GM12878 (cell line): ENCODE data around the gene CCDC137. TPM values are rescaled to one million over a fixed set of nuclear protein-coding genes. Genes with fewer than 3 reads are reported as not detected.

Experiments
- ATAC-seq: fragments of 200-7000 bp; cut with Tn5 transposase; 3 replicates; pipeline ENCODE4 v1.9.1; 2020; ENCODE audit warnings: mild to moderate bottlenecking, moderate library complexity
- BruUV-seq: library from RNA; stranded (reverse); fragments of 400-500 nt; replicated peaks from 2 replicates; lab custom pipeline; 2021; lab: Mats Ljungman, UMichigan
- CTCF ChIA-PET: fragments of 300-600 bp; sonication (Branson Sonifier 250); formaldehyde crosslinking; extraction: SDS; loops from one replicate; lab custom pipeline; 2021; ENCODE audit warnings: inconsistent platforms; lab: Yijun Ruan, JAX
- POLR2A ChIA-PET: fragments of 350-600 bp; formaldehyde crosslinking; extraction: SDS; loops from one replicate; lab custom pipeline; 2021; ENCODE audit warnings: inconsistent platforms; lab: Charles Lee
- RAD21 ChIA-PET: fragments of 300-600 bp; sonication (Branson Sonifier 250); formaldehyde crosslinking; loops from one replicate; lab custom pipeline; 2023; ENCODE audit warnings: antibody characterized with exemption; ENCODE audit not compliant: unreplicated experiment; lab: Charles Lee
- SMC1A ChIA-PET: fragments of 300-600 bp; sonication (Branson Sonifier 250); formaldehyde crosslinking; loops from one replicate; lab custom pipeline; 2023; ENCODE audit not compliant: unreplicated experiment, uncharacterized antibody; lab: Charles Lee
- DNase-seq: peaks from one replicate; pipeline ENCODE4 v3.0.0-alpha.2; 2011; ENCODE audit warnings: low read depth, low spot score
- FAIRE-seq: peaks from 3 replicates; lab custom pipeline; 2011; peaks lifted over from hg19 to GRCh38; lab: Jason Lieb, UNC
- H2AFZ ChIP-seq: 2 replicates; pipeline ENCODE4 v1.6.0; 2011; ENCODE audit warnings: low read depth, low read length, control low read depth; ENCODE audit not compliant: control insufficient read depth
- H3K27ac ChIP-seq: 2 replicates; pipeline ENCODE4 v1.5.1; 2011; ENCODE audit warnings: control low read depth; ENCODE audit not compliant: control insufficient read depth, insufficient read depth
- H3K27me3 ChIP-seq, 2 experiments: replicated peaks in 1 of 2; 2 replicates each; pipeline versions ENCODE4 v1.6.0 to v1.6.1; 2011; ENCODE audit warnings: low read length in 1 of 2; ENCODE audit not compliant: control insufficient read depth in 2 of 2, insufficient read depth in 2 of 2
- H3K36me3 ChIP-seq, 2 experiments: 2 replicates each; pipeline ENCODE4 v1.5.1; 2011; ENCODE audit warnings: low read length in 1 of 2; ENCODE audit not compliant: control insufficient read depth in 2 of 2, insufficient read depth in 2 of 2
- H3K4me1 ChIP-seq: 2 replicates; pipeline ENCODE4 v1.6.1; 2011; ENCODE audit warnings: mild to moderate bottlenecking, low read length, moderate library complexity, mixed read lengths; ENCODE audit not compliant: control insufficient read depth, insufficient read depth
- H3K4me2 ChIP-seq: 2 replicates; pipeline ENCODE4 v1.6.0; 2011; ENCODE audit warnings: control low read depth; ENCODE audit not compliant: control insufficient read depth, insufficient read depth
- H3K4me3 ChIP-seq: fragments of 200-600 bp; sonication (generic); 2 replicates; pipeline ENCODE4 v1.5.1; 2016
- H3K79me2 ChIP-seq: 2 replicates; pipeline ENCODE4 v1.6.0; 2011; ENCODE audit warnings: low read length; ENCODE audit not compliant: control insufficient read depth, insufficient read depth
- H3K9ac ChIP-seq: 2 replicates; pipeline ENCODE4 v1.8.0; 2011; ENCODE audit warnings: low read length, control low read depth, mixed read lengths; ENCODE audit not compliant: control insufficient read depth, insufficient read depth
- H3K9me3 ChIP-seq: replicated peaks from 3 replicates; pipeline ENCODE4 v1.5.1; 2011; ENCODE audit warnings: mild to moderate bottlenecking, low read length; ENCODE audit not compliant: control insufficient read depth, insufficient read depth
- H4K20me1 ChIP-seq: 2 replicates; pipeline ENCODE4 v1.6.0; 2011; ENCODE audit not compliant: control insufficient read depth, insufficient read depth
- ASH2L ChIP-seq: fragments of 300-600, 200-600 bp; sonication (generic); IDR thresholded peaks from 2 replicates; pipeline ENCODE4 v1.6.1; 2017; ENCODE audit warnings: low read depth, mild to moderate bottlenecking, borderline replicate concordance
- BACH1 ChIP-seq: fragments of 450-650 bp; IDR thresholded peaks from 2 replicates; pipeline ENCODE4 v1.6.1; 2017; ENCODE audit warnings: mild to moderate bottlenecking, borderline replicate concordance
- BHLHE40 ChIP-seq, 2 experiments: fragments of 450-650 bp in 1 of 2; IDR thresholded peaks; 2 replicates each; pipeline ENCODE4 v1.6.1; 2011 to 2017; ENCODE audit warnings: low read depth in 2 of 2, borderline replicate concordance in 1 of 2, improper control_type of control experiment in 1 of 2, low read length in 1 of 2, mild to moderate bottlenecking in 1 of 2
- CBX5 ChIP-seq: sonication (generic); IDR thresholded peaks from 2 replicates; pipeline ENCODE4 v1.6.1; 2016; ENCODE audit warnings: low read depth, moderate library complexity, mild to moderate bottlenecking, inconsistent platforms
- IRF3 ChIP-seq: fragments of 450-650 bp; IDR thresholded peaks from 2 replicates; pipeline ENCODE4 v1.6.1; 2014; ENCODE audit warnings: mild to moderate bottlenecking
- JUNB ChIP-seq: IDR thresholded peaks from 2 replicates; pipeline ENCODE4 v1.6.1; 2016; ENCODE audit warnings: antibody characterized with exemption, mild to moderate bottlenecking
- KDM1A ChIP-seq: fragments of 200-600 bp; sonication (generic); IDR thresholded peaks from 2 replicates; pipeline ENCODE4 v1.6.1; 2016; ENCODE audit warnings: borderline replicate concordance
- PBX3 ChIP-seq: IDR thresholded peaks from 2 replicates; pipeline ENCODE4 v1.6.1; 2011; ENCODE audit warnings: mild to moderate bottlenecking, low read depth, low read length, moderate library complexity; ENCODE audit not compliant: insufficient replicate concordance
- POLR2AphosphoS5 ChIP-seq: IDR thresholded peaks from 2 replicates; pipeline ENCODE4 v1.6.1; 2011; ENCODE audit warnings: mild to moderate bottlenecking, low read length, inconsistent platforms
- SIN3A ChIP-seq: IDR thresholded peaks from 2 replicates; pipeline ENCODE4 v1.6.1; 2012; ENCODE audit warnings: low read depth, low read length, improper control_type of control experiment
- SPI1 ChIP-seq: IDR thresholded peaks from 2 replicates; pipeline ENCODE4 v1.6.1; 2011; ENCODE audit warnings: low read depth, mild to moderate bottlenecking, low read length, moderate library complexity, borderline replicate concordance; ENCODE audit not compliant: insufficient read depth
- SREBF2 ChIP-seq: IDR thresholded peaks from 2 replicates; pipeline ENCODE4 v1.6.1; 2012; ENCODE audit warnings: mild to moderate bottlenecking, low read length
- TAF1 ChIP-seq: IDR thresholded peaks from 2 replicates; pipeline ENCODE4 v1.6.1; 2011; ENCODE audit warnings: mild to moderate bottlenecking, low read depth, low read length, borderline replicate concordance
- USF2 ChIP-seq: IDR thresholded peaks from 2 replicates; pipeline ENCODE4 v1.6.1; 2011; ENCODE audit warnings: low read depth, low read length, improper control_type of control experiment, borderline replicate concordance
- WGBS: methylation state at CpG from one replicate; pipeline ENCODE4 v1.1.6; 2016; ENCODE audit warnings: low lambda C conversion rate; ENCODE audit not compliant: insufficient replicate concordance, insufficient coverage; ENCODE audit errors: missing lambda C conversion rate; 5-methylcytosine and 5-hydroxymethylcytosine counted together
- in situ Hi-C: fragments of 300-500 bp; cut with MboI; formaldehyde crosslinking; loops from 9 replicates; pipeline ENCODE4 v1.14.3; 2018; ENCODE audit warnings: mixed read lengths
- intact Hi-C: fragments of 100-400 bp; cut with micrococcal nuclease; formaldehyde crosslinking; loops from one replicate; pipeline ENCODE4 v1.14.2; 2022; ENCODE audit not compliant: unreplicated experiment
- polyA plus RNA-seq, 11 experiments: library from polyadenylated mRNA; depleted of rRNA in 4 of 11; unstranded in 6 of 11; stranded (reverse) in 5 of 11; fragments of >200 nt; fragmentation: Nextera tagmentation in 4 of 11; fragmentation: Illumina TruSeq in 1 of 11; extraction: Ambion mirVana in 4 of 11; extraction: Trizol in 1 of 11; gene quantifications; 1 replicate in 1 of 11; 2 replicates in 10 of 11; pipeline versions ENCODE4 v1.2.1 to v1.2.3, GENCODE V29; 2011 to 2016; ENCODE audit warnings: inconsistent platforms in 2 of 11, missing spikeins in 2 of 11, low read depth in 1 of 11
- total RNA-seq, 4 experiments: library from RNA; depleted of rRNA in 3 of 4; stranded (reverse); fragments of >200 nt in 3 of 4; fragmentation: Illumina TruSeq in 1 of 4; extraction: Trizol in 1 of 4; gene quantifications; 2 replicates each; pipeline versions ENCODE4 v1.2.1 to v1.2.3, GENCODE V29; 2013 to 2021

The CCDC137 gene
- total and polyA plus RNA-seq, 10 of the 15 experiments (the other 5 are each of a cell fraction or from before 2014, with no cell fraction given), result 2.2 to 45.4 (median 22.1) TPM

GRCh38 chr17:81715107-81715871 lies 48.8 kb downstream of the CCDC137 start (continued):
- TF ChIP-seq SPI1 (no peak), PBX3 (no peak), TAF1 (no peak), BHLHE40 (IDR thresholded peaks at IDR 0.05; ENCODE audit: borderline replicate concordance in 1 of 2, low read depth in 2 of 2, low read length in 1 of 2) (no peak), CBX5 (no peak)

- SMC1A ChIA-PET, result no interaction called here
- CTCF ChIA-PET, result no interaction called here
These were observed 49.5 kb downstream of the CCDC137 start for GRCh38 chr17:81715872-81716673.

More at GRCh38 chr17:81715872-81716673, 49.5 kb downstream of the CCDC137 start:
- Histone ChIP-seq H2AFZ (no peak overlapping the region), H3K4me2 (no peak overlapping the region), H4K20me1 (no peaks in the 10 kb centered on the region), H3K9me3 (no peaks in the 10 kb centered on the region), H3K79me2 (peaks cover 17% of the 10 kb centered on the region), H3K4me3 (no peak overlapping the region), H3K27me3 (no peaks in the 10 kb centered on the region), H3K36me3 (peaks cover 0 to 4% of the 10 kb centered on the region in 2 experiments; a peak in 2 of 4 replicates), H3K9ac (no peak overlapping the region), H3K27ac (no peak overlapping the region), H3K4me1 (peaks cover 8% of the 10 kb centered on the region)
- FAIRE-seq (no peak), ATAC-seq (no peak), DNase-seq (no peak)
- in situ Hi-C loops (loop anchor here (5.0 kb wide), 1 partner anchor 106 kb away; no protein-coding TSS in a partner anchor), intact Hi-C loops (no loop called here)
- POLR2A ChIA-PET, result no interaction called here
- RAD21 ChIA-PET, result no interaction called here
- BruUV-seq, result no TSS peak
- WGBS, result 93% methylated on average over 35 of the region's 43 CpGs
- TF ChIP-seq KDM1A (no peak), ASH2L (no peak), BACH1 (no peak), JUNB (no peak), POLR2AphosphoS5 (no peak), SREBF2 (no peak), SIN3A (no peak), IRF3 (no peak), USF2 (no peak)
